Neutrophil (primary cell): ENCODE measurements around the gene ZNF469.

ENCODE experiments used
- H3K27ac ChIP-seq: fragments of 200-600 bp; sonication (generic); 2 replicates; pipeline ENCODE4 v1.5.1; 2016; ENCODE audit warnings: mild to moderate bottlenecking, moderate library complexity
- H3K27me3 ChIP-seq: fragments of 200-600 bp; sonication (generic); 2 replicates; pipeline ENCODE4 v1.6.0; 2016; ENCODE audit warnings: mild to moderate bottlenecking
- H3K36me3 ChIP-seq: fragments of 200-600 bp; sonication (generic); 2 replicates; pipeline ENCODE4 v1.5.1; 2017
- H3K4me1 ChIP-seq, 2 experiments: fragments of 200-600 bp in 1 of 2; sonication (generic) in 1 of 2; 1 replicate in 1 of 2; 2 replicates in 1 of 2; pipeline versions ENCODE4 v1.5.1 to v1.6.1; 2013 to 2016; ENCODE audit warnings: low read depth in 1 of 2, low read length in 1 of 2, mild to moderate bottlenecking in 1 of 2, moderate library complexity in 1 of 2; ENCODE audit not compliant: control insufficient read depth in 1 of 2, insufficient read depth in 1 of 2
- H3K4me3 ChIP-seq, 2 experiments: fragments of 200-600 bp in 1 of 2; sonication (generic) in 1 of 2; 1 replicate in 1 of 2; 2 replicates in 1 of 2; pipeline ENCODE4 v1.5.1; 2013 to 2016; ENCODE audit warnings: low read depth in 1 of 2, low read length in 1 of 2, mild to moderate bottlenecking in 1 of 2, moderate library complexity in 1 of 2
- H3K9me3 ChIP-seq: fragments of 200-600 bp; sonication (generic); 2 replicates; pipeline ENCODE4 v1.5.1; 2016
- CTCF ChIP-seq: fragments of 200-600 bp; sonication (generic); IDR thresholded peaks from 2 replicates; pipeline ENCODE4 v1.5.1; 2016; ENCODE audit warnings: antibody characterized with exemption

The ZNF469 gene

GRCh38 chr16:88420496-88420895 is 37.7 kb downstream of the ZNF469 start:
- Histone ChIP-seq H3K27me3 (peaks cover 20% of the 10 kb centered on the region), H3K36me3 (no peaks in the 10 kb centered on the region), H3K27ac (no peak overlapping the region), H3K4me1 (no peaks in the 10 kb centered on the region), H3K4me3 (no peak overlapping the region), H3K9me3 (no peaks in the 10 kb centered on the region)
- no peak for TF ChIP-seq CTCF

- Histone ChIP-seq H3K9me3 (no peaks in the 10 kb centered on the region), H3K4me1 (no peaks in the 10 kb centered on the region), H3K4me3 (no peak overlapping the region), H3K36me3 (no peaks in the 10 kb centered on the region), H3K27ac (no peak overlapping the region), H3K27me3 (peaks cover 28% of the 10 kb centered on the region)
- no peak for TF ChIP-seq CTCF
These were observed 38.5 kb downstream of the ZNF469 start for GRCh38 chr16:88421301-88421700.

- Histone ChIP-seq H3K27ac (no peak overlapping the region), H3K4me3 (no peak overlapping the region), H3K4me1 (no peaks in the 10 kb centered on the region), H3K36me3 (no peaks in the 10 kb centered on the region), H3K27me3 (peaks cover 29% of the 10 kb centered on the region), H3K9me3 (no peaks in the 10 kb centered on the region)
- no peak for TF ChIP-seq CTCF
These were observed 39.2 kb downstream of the ZNF469 start for GRCh38 chr16:88421871-88422433.

- H3K4me1 ChIP-seq: no peaks in the 10 kb centered on the region
- no peaks in the 10 kb centered on the region for H3K36me3 ChIP-seq
- no peak overlapping the region for H3K4me3 ChIP-seq
- no peak overlapping the region for H3K27ac ChIP-seq
- no peaks in the 10 kb centered on the region for H3K9me3 ChIP-seq
- no peak for TF ChIP-seq CTCF
- peaks cover 31% of the 10 kb centered on the region for H3K27me3 ChIP-seq
These were observed 40.1 kb downstream of the ZNF469 start for GRCh38 chr16:88422733-88423447.

GRCh38 chr16:88423448-88423850 is 40.7 kb downstream of the ZNF469 start:
- Histone ChIP-seq H3K27me3 (peaks cover 37% of the 10 kb centered on the region), H3K4me3 (no peak overlapping the region), H3K9me3 (no peaks in the 10 kb centered on the region), H3K36me3 (no peaks in the 10 kb centered on the region), H3K4me1 (no peaks in the 10 kb centered on the region), H3K27ac (no peak overlapping the region)
- TF ChIP-seq CTCF: no peak
